Measurements from ENCODE around the gene CTNNA3. TPM values are rescaled to one million over a fixed set of nuclear protein-coding genes. Genes with fewer than 3 reads are reported as not detected.

The CTNNA3 gene
- total RNA-seq, 1 donor from 2014 or later, result 159 TPM

- intact Hi-C loops (cut with micrococcal nuclease), result no loop called here
- H3K4me1 ChIP-seq, result peaks cover 8% of the 10 kb centered on the region
- no peaks in the 10 kb centered on the region for H3K27me3 ChIP-seq (ENCODE audit: low read depth)
- no peaks in the 10 kb centered on the region for H3K9me3 ChIP-seq (replicated peaks)
- no peak for TF ChIP-seq CTCF (IDR thresholded peaks at IDR 0.05; ENCODE audit: borderline replicate concordance)
- no peak overlapping the region for H3K27ac ChIP-seq (replicated peaks)
- H3K36me3 ChIP-seq, result no peaks in the 10 kb centered on the region
- DNase-seq, result no peak
- H3K4me3 ChIP-seq, result no peak overlapping the region
Measured at GRCh38 chr10:67288688-67289410, 407.1 kb downstream of the CTNNA3 start.

DNA sequence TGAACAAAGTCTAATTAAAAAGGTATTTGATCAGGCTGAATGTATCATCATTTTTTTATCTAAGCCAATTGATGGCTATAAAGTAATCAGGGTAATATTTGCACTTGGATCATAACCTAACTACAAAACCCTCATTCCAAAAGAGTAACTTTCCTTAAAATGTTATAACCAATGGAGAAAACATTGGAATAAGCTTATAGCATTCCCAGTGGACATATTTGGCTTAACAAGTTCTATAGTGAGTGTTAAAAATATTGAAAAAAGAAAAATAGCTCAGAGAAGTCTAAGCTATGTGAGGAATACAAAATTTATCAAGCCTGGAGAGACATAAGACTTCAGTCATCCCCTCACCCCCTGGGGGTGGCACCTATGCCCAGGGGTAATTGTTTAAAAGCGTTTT lies 411.4 kb downstream of the CTNNA3 start:
- H3K9me3 ChIP-seq (replicated peaks), result no peaks in the 10 kb centered on the region
- H3K4me3 ChIP-seq, result no peak overlapping the region
- H3K36me3 ChIP-seq, result no peaks in the 10 kb centered on the region
- H3K4me1 ChIP-seq, result peaks cover 5% of the 10 kb centered on the region
- no peaks in the 10 kb centered on the region for H3K27me3 ChIP-seq (ENCODE audit: low read depth)
- intact Hi-C loops (cut with micrococcal nuclease), result no loop called here
- no peak for TF ChIP-seq CTCF (IDR thresholded peaks at IDR 0.05; ENCODE audit: borderline replicate concordance)
- H3K27ac ChIP-seq (replicated peaks), result no peak overlapping the region
- no peak for DNase-seq

- Histone ChIP-seq H3K27ac (replicated peaks) (no peak overlapping the region), H3K36me3 (no peaks in the 10 kb centered on the region), H3K9me3 (replicated peaks) (no peaks in the 10 kb centered on the region), H3K4me1 (peaks cover 5% of the 10 kb centered on the region), H3K4me3 (no peak overlapping the region), H3K27me3 (ENCODE audit: low read depth) (no peaks in the 10 kb centered on the region)
- intact Hi-C loops (cut with micrococcal nuclease), result no loop called here
- TF ChIP-seq CTCF (IDR thresholded peaks at IDR 0.05; ENCODE audit: borderline replicate concordance), result no peak
- DNase-seq, result no peak
Measured at GRCh38 chr10:67282871-67283270, 413.1 kb downstream of the CTNNA3 start.

DNA sequence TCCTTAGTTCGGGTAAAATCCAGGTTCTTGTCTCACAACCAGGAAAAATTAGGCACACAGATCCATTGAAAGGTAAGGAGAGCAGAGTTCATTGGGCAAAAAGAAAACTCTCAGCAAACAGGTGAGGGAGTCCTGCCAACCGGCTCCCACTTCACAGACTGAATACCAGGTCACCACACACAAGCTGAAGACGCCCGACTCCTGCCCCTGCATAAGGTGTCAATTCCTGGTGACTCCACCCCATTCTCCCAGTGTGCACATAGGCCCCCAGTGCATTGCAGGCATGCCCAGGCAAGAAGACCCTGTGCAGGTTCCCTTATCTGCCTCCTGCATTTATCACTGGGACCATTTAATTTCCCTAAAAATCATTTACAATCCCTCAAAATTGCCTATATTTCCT lies 415.6 kb downstream of the CTNNA3 start:
- no peak for DNase-seq
- Histone ChIP-seq H3K27me3 (ENCODE audit: low read depth) (no peaks in the 10 kb centered on the region), H3K4me1 (peaks cover 5% of the 10 kb centered on the region), H3K27ac (replicated peaks) (no peak overlapping the region), H3K36me3 (no peaks in the 10 kb centered on the region), H3K4me3 (no peak overlapping the region), H3K9me3 (replicated peaks) (no peaks in the 10 kb centered on the region)
- intact Hi-C loops (cut with micrococcal nuclease), result no loop called here
- no peak for TF ChIP-seq CTCF (IDR thresholded peaks at IDR 0.05; ENCODE audit: borderline replicate concordance)

- Histone ChIP-seq H3K27ac (replicated peaks) (no peak overlapping the region), H3K4me3 (no peak overlapping the region), H3K27me3 (ENCODE audit: low read depth) (no peaks in the 10 kb centered on the region), H3K36me3 (no peaks in the 10 kb centered on the region), H3K4me1 (no peaks in the 10 kb centered on the region), H3K9me3 (replicated peaks) (no peaks in the 10 kb centered on the region)
- TF ChIP-seq CTCF (IDR thresholded peaks at IDR 0.05; ENCODE audit: borderline replicate concordance), result no peak
- intact Hi-C loops (cut with micrococcal nuclease), result no loop called here
- no peak for DNase-seq
Measured at GRCh38 chr10:67277402-67277801, 418.6 kb downstream of the CTNNA3 start.
